Erythroblast (primary cell): ENCODE measurements around the gene KCNMA1.

Experiments used
- GATA1 ChIP-seq: IDR thresholded peaks from 2 replicates; pipeline ENCODE4 v1.6.1; 2011; ENCODE audit warnings: low read depth, mild to moderate bottlenecking, control low read depth, low read length, moderate library complexity
- POLR2A ChIP-seq: IDR thresholded peaks from 2 replicates; pipeline ENCODE4 v1.6.1; 2011; ENCODE audit warnings: mild to moderate bottlenecking, low read length

DNA sequence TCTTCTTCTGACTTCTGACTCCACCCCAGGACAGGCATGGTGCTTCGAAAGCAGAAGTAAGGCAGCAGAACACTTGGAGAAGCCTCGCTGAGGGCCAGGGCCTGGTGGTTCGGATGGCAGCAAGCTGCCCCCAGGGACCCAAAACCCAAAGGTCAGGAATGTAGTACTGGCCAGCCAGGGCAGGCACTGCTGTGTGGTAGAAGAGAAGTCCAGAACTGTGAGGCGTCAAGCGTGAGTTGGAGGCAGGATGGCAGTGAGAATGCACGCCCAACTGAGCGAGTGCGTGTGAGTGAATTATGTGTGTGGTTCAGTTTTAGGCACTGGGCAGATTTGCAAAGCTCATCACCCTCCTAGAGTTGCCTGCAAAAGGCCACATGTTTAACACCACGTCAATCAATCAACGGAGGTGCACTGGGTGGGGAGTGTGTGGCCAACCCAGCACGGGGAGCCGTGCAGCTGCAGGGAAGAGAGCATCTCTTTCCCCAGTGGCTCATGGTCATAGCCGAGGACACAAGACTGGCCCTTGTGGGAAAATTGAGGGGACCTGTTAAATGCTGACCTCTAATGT is 144.3 kb downstream of the KCNMA1 start:
- no peak for TF ChIP-seq POLR2A
- no peak for TF ChIP-seq GATA1
